GOT3 (cell line): Measurements from ENCODE around the gene RPAP3.

Experiments used
- DNase-seq: peaks from one replicate; lab custom pipeline; 2025; ENCODE audit warnings: mixed read lengths; lab: John Stamatoyannopoulos, UW

Gene RPAP3

DNA sequence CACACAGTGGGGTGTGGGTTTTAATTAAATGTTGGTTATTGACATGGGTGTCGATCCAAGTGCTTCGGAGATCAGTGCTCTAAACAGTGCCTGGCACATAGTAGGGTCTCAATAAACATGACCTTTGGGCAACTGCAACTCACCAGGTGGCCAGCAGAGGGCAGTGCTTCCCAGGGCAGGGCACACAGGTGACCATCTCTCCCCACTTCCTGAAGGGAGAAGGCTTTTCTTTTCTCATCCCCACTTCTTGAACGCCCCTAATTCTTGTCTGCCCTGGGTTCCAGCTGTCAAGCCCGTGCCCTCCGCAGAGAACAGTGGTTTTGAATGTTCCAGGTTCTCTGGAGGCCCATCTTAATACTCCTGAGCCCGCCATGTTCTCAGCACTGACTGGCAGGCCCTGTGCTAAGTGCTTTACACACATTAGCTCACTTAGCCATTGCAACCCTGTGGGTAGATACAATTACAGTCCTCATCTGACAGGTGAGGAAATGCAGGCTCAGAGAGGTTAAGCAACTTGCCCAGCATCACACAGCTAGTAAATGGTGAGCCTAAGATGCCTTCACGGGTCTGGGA, 36.5 kb upstream of the RPAP3 start:
- no peak for DNase-seq

DNA sequence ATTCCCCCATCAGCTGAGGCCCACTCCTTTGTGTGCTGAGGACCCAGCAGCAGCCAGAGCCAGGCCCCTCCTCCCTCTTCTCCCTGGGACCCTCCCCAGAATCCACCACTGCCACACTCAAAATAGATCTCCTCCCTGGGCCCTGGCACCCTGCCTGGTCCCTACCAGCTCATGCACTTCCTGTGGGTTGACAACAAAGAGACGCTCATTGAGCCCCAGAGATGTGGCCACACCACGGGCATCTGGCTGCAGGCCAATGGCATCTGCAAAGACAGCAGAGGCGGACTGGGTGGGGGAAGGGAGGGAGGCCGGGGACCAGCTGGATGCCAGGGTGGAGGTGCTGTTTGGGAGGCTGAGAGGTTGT, 35.5 kb upstream of the RPAP3 start:
- DNase-seq, result no peak

DNA sequence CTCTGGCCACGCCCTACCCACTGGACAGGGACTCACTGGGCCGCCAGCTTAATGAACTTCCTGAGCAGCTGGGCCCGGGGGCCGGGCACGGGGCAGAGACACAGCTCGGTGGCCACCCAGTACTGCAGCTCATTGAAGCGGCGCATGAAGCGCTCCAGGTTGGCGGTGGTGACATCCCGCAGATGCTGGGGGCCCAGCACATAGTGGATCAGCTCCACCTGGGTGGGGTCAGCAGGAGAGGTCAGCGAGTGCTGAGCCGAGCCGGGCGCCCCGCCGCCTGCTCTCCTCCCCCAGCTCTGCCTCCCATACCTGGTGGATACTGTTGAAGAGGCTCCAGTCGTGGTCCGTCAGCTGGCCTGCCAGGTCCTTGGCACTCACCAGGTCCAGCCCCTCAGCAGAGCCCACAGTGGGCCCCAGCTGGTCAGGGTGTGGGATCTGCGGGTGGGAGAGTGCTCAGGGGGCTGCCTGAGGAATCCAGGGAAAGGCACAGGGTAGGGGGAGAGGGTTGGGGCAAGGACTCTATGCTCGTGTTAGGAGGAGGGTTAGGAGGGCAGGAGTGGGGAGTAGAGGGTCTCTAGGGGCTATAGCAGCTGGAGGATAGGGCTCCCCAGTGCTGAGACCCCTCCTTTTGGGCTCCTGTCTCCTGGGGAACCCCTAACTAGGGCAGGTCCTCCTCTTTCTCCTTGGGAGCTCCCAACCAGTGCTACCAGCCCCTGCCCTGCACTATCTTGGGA, 34.9 kb upstream of the RPAP3 start:
- no peak for DNase-seq

DNA sequence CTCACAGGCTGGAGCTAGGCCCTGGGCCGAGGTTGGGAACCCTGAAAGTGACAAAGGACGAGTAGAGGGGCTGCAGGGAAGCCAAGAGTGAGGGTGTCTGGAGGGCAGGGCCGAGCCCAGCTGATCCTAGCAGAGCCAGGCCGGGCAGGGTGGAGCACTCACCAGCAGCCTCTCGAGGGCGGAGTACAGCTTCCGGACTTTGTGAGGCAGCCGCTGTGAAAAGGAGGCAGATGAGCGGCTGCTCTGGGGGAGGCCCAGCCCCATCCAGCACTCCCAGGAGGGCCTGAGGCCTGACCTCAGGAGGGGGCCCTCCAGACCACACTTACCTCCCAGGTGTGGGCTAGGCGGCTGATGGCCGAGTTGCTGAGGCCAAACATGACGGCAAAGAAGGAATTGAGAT, 34.1 kb upstream of the RPAP3 start:
- no peak for DNase-seq

GRCh38 chr12:47739297-47739696, 33.5 kb upstream of the RPAP3 start:
- DNase-seq, result no peak

GRCh38 chr12:47737936-47738594, 32.2 kb upstream of the RPAP3 start:
- DNase-seq, result no peak

- DNase-seq, result no peak
Measured at GRCh38 chr12:47736877-47737676, 31.2 kb upstream of the RPAP3 start.

- DNase-seq, result no peak
Measured at GRCh38 chr12:47736216-47736615, 30.4 kb upstream of the RPAP3 start.

DNA sequence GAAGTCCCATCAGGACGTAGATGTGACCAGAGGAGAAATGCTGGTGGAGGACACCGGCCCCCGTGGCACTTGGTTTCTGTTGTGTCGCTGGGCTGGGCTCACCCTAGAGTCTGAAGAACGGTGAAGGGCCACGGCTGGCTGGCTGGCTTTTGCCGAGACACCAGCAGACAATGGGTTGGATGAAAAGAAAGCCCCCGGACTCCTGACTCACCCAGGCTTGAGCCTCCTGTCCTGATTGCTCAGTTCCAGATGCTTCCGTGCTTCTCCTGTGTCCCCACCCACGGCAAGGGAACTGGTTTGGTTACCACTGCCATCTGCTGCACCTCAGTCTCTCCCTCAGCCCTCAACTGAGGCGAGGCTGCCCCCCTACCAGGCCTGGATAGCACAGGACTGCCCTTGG, 29.8 kb upstream of the RPAP3 start:
- DNase-seq, result no peak

GRCh38 chr12:47734725-47735480, 29.1 kb upstream of the RPAP3 start:
- DNase-seq, result no peak

DNA sequence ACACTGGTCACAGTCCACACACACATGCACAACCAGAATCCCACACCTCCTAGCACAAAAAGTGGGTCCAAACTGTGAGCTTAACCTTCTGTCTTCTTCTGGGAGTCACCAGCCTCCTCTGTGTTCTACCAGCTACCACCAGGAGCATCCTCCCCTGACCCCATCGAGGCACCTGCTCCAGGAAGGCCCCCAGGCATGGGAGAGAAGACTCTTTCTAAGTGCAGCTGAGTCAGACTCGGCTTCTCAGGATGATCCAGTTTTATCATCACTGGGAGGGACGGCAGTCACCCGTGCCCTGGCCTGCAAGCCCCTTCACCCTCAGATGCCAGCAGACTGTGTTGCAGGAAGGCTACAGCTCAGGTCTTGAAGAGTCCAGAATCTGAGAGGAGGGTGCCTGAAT, 27.3 kb upstream of the RPAP3 start:
- no peak for DNase-seq

GRCh38 chr12:47732504-47732903, 26.7 kb upstream of the RPAP3 start:
- no peak for DNase-seq

DNA sequence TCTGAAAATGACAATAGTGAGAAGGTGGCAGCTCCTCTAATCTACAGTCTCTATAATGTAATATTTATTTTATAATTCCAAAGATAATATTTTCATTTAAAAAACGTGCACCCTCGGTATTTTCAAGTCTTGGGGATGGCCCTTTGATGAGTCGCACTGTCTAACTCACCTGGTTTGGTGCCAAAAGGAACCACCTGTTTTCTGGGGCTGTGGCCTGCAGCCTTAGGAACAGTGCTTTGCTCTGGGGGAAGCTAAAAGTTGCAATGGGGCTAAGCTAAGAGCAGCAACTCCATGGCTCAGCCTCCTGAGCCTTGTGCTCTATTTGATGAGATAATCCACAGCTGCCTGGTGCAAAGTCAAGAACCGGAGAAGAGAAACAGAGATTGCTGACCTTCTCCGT, 25.9 kb upstream of the RPAP3 start:
- DNase-seq, result no peak

GRCh38 chr12:47730341-47730744, 24.5 kb upstream of the RPAP3 start:
- DNase-seq, result no peak

DNA sequence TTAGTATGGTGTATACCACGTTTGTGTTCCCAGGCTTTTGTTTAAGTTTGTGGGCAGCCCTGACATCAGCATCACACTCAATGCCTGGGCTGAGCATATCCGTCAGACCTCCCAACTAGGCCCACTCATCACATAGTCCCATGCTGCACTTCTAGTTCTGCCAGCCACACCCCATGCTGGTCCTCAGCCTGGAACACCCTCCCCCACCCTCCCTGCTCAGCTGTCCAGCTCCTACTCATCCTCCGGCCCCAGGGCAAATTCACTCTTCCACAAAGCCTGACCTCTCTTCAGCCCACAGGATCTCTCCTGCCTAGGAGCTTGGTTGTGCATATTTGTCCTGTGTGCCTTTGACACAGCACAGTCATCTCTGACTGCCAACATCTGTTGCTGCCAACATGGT, 23.4 kb upstream of the RPAP3 start:
- no peak for DNase-seq

GRCh38 chr12:47725893-47726292, 20.1 kb upstream of the RPAP3 start:
- no peak for DNase-seq

DNA sequence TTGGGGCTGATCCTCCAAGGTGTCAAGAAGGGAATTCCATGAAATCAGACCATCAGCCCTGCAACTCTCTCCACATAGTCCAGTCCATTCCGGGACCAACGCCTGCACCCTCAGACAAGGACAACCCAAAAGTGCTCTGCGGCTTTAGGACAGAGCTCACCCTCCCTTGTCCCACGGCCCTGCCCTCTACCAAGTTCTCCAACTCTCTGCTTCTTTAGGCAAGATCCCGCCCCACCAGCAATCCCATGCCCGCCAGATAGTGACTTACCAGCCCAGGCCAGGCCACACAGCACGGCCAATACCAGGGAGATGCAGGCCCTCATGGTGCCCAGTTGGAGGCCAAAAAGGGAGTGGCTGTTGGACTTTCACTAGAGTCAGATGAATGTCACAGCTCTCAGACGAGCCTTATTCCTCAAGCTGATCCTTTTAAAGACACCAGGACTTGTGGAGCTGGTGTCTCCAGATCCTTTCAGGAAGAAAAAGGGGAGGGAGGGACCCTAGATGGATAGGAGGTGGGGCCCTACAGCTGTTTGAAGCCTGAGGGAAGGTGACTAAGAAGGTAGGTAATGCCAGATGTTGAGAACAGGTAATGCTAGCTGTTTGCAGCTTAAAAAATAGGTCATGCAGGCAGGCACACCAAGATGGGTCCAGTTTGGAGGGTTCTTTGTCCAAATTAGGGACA, 19.4 kb upstream of the RPAP3 start, which contains the start of gene ENDOU:
Gene ENDOU, minus strand, starts transcription at position 400 of the 682 bp plus-strand sequence. Its CDS starts 77 bp downstream, at position 323.
- DNase-seq, result no peak

GRCh38 chr12:47722941-47723631, 17.3 kb upstream of the RPAP3 start:
- DNase-seq, result no peak

- no peak for DNase-seq
Measured at GRCh38 chr12:47722136-47722834, 16.5 kb upstream of the RPAP3 start.

DNA sequence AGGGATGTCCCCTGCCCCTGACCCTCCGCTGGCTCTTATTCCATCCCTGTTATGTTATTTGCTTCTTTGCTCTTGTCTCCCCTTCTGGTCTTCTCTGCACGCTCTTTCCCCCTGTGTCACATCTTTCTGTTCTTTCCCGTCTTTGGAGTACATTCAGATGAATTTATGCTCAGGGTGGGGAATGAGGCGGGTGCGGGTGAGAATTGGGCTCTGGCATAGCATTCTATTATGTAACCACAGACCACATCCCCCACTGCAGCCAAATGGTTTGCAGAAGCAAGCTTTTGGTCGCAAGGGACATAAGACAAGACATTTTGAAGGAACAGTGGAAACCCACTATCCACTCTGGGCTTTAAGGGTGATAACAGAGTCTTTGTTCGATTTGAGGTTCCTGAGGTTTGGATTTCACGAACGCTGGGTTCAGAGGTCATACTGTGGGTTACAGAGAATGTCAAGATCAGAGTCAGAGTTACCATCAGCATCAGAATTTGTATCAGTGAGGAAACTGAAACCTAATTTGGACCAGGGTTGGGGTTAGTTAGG, 15.7 kb upstream of the RPAP3 start:
- DNase-seq, result no peak
